ENCODE results near the gene ZNF768. TPM values are rescaled to one million over a fixed set of nuclear protein-coding genes. Genes with fewer than 3 reads are reported as not detected.

The ZNF768 gene
- total and polyA plus RNA-seq, 2 of the 13 experiments (the other 11 are each of a cell fraction or from before 2014, with no cell fraction given), result 26.7 to 34.4 TPM

GRCh38 chr16:30552956-30553355 lies 26.6 kb upstream of the ZNF768 start (continued):
- TF ChIP-seq PREB (CRISPR knock-in tag; IDR thresholded peaks at IDR 0.05) (no peak), MYC (CRISPR knock-in tag; IDR thresholded peaks at IDR 0.05; ENCODE audit: borderline replicate concordance) (no peak), PHB2 (IDR thresholded peaks at IDR 0.05; ENCODE audit: partially characterized antibody) (no peak), ZNF205 (CRISPR knock-in tag; IDR thresholded peaks at IDR 0.05) (no peak), ZBTB39 (CRISPR knock-in tag; IDR thresholded peaks at IDR 0.05) (no peak), SMC3 (IDR thresholded peaks at IDR 0.05; ENCODE audit: low read length) (no peak), HOXA5 (CRISPR knock-in tag; IDR thresholded peaks at IDR 0.05) (no peak)
- TF ChIP-seq, protein P1, sequence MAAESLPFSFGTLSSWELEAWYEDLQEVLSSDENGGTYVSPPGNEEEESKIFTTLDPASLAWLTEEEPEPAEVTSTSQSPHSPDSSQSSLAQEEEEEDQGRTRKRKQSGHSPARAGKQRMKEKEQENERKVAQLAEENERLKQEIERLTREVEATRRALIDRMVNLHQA (CRISPR knock-in tag; IDR thresholded peaks at IDR 0.05), result no peak

GRCh38 chr16:30551781-30552180 lies 25.4 kb upstream of the ZNF768 start:
- peaks cover 10% of the 10 kb centered on the region for H3K79me2 ChIP-seq (ENCODE audit: insufficient read depth, low read length)
- H3K27me3 ChIP-seq (ENCODE audit: control insufficient read depth in 1 of 2, insufficient read depth in 2 of 2, low read length in 2 of 2), result no peaks in the 10 kb centered on the region
- TF ChIP-seq HIVEP1 (CRISPR knock-in tag; IDR thresholded peaks at IDR 0.05), result 0 out of 2 replicates have a peak, but pooled peaks have one; percentile 21
- TF ChIP-seq MAF1 (CRISPR knock-in tag; IDR thresholded peaks at IDR 0.05; ENCODE audit: borderline replicate concordance), result no peak
- TF ChIP-seq NONO (IDR thresholded peaks at IDR 0.05), result no peak
- 0 out of 2 replicates have a peak, but pooled peaks have one; percentile 9 for TF ChIP-seq NONO (CRISPR knock-in tag; conservative IDR thresholded peaks at IDR 0.05)
- TF ChIP-seq POLR2G (IDR thresholded peaks at IDR 0.05; ENCODE audit: low read depth, low read length), result peak; percentile 39
- no peak overlapping the region for H3K27ac ChIP-seq (ENCODE audit: extremely low read length, insufficient read depth, low read length)
- BruUV-seq (replicated peaks), result no TSS peak
- no peak overlapping the region for H2AFZ ChIP-seq (ENCODE audit: low read length)
- FAIRE-seq (no peak), ATAC-seq (no peak), DNase-seq (ENCODE audit: low spot score) (no peak)
- H3K9ac ChIP-seq (ENCODE audit: insufficient read depth, low read depth, low read length), result no peak overlapping the region
- no peaks in the 10 kb centered on the region for H3K9me3 ChIP-seq (ENCODE audit: low read length)
- no peak overlapping the region for H3K4me3 ChIP-seq (replicated peaks in 1 of 3; ENCODE audit: insufficient read depth in 1 of 3, low read depth in 2 of 3, low read length in 3 of 3)
- H4K20me1 ChIP-seq (ENCODE audit: insufficient read depth, low read length), result no peaks in the 10 kb centered on the region
- intact Hi-C loops (cut with micrococcal nuclease; ENCODE audit: unreplicated experiment), result no loop called here
- CTCF ChIA-PET (ENCODE audit: low intra/inter-chr PET ratio, low total read pairs), result no interaction called here
- peaks cover 55% of the 10 kb centered on the region for H3K4me1 ChIP-seq (ENCODE audit: insufficient read depth, low read length)
- H3K4me2 ChIP-seq (ENCODE audit: low read depth, low read length), result no peak overlapping the region
- peaks cover 0 to 25% of the 10 kb centered on the region in 2 experiments; a peak in 4 of 5 replicates for H3K36me3 ChIP-seq (replicated peaks in 1 of 2; ENCODE audit: control insufficient read depth in 1 of 2, insufficient read depth in 2 of 2, low read length in 2 of 2)
- 94% methylated on average over 3 of the region's 3 CpGs for WGBS (ENCODE audit: low lambda C conversion rate)
- POLR2A ChIA-PET, result interaction anchor here (0.9 to 2.2 kb wide), 2 partner anchors 11 to 144 kb away, joined by 3 to 12 read pairs; partner anchors contain the start of gene ZNF771
- in situ Hi-C loops (cut with HindIII; ENCODE audit: extremely low pct_ligation_motif_present, low pct_unique_long_range_greater_than_20kb), result no loop called here

All from HepG2 (cell line).